ENCODE measurements around the gene PANX3.

The PANX3 gene

DNA sequence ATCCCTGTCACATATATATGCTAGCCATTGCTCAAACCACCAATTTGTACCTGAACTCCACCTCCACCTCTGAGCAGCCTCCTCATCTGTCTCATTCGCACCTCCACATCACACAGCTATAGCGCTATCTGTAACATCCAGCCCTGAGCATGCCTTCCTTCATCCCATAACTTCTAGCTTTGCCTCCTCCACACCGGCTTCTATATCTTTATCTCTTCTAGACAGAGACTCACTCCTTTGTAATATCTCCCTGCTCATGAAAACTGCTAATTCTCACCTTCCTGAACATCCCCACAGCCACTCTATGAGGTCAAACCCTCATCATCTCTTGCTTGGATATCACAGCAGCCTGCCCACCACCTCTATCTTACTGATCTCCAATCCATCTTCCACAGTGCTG, 56.4 kb downstream of the PANX3 start:
- TF ChIP-seq, protein P1, sequence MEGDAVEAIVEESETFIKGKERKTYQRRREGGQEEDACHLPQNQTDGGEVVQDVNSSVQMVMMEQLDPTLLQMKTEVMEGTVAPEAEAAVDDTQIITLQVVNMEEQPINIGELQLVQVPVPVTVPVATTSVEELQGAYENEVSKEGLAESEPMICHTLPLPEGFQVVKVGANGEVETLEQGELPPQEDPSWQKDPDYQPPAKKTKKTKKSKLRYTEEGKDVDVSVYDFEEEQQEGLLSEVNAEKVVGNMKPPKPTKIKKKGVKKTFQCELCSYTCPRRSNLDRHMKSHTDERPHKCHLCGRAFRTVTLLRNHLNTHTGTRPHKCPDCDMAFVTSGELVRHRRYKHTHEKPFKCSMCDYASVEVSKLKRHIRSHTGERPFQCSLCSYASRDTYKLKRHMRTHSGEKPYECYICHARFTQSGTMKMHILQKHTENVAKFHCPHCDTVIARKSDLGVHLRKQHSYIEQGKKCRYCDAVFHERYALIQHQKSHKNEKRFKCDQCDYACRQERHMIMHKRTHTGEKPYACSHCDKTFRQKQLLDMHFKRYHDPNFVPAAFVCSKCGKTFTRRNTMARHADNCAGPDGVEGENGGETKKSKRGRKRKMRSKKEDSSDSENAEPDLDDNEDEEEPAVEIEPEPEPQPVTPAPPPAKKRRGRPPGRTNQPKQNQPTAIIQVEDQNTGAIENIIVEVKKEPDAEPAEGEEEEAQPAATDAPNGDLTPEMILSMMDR (IDR thresholded peaks at IDR 0.05; ENCODE audit: borderline replicate concordance, insufficient read depth, low read depth, low read length) = no peak
- no peak overlapping the region for H3K4me3 ChIP-seq (ENCODE audit: low read depth, low read length)

DNA sequence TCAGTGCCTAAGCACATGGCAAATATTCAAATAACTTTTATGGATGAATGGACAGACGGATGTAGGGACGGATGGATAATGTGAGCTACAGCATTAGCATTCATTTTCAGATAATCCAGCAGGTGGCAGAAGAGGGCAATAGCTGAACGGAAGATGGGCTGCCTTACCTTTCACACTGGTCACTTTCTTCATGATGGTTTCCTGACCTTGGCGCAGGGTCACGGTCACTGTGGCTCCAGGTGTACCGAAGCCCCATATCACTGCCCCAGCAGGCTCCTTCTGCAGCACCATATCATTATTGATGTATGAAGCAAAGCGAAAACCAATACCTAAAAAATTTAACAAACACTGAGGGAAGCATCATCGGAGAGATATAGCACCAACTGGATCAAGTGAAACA, 58.0 kb downstream of the PANX3 start:
- H3K4me3 ChIP-seq (ENCODE audit: low read depth, low read length) = no peak overlapping the region
- TF ChIP-seq, protein P1 (IDR thresholded peaks at IDR 0.05; ENCODE audit: borderline replicate concordance, insufficient read depth, low read depth, low read length) = peak; percentile 65
